GM21737 (cell line): Measurements from ENCODE around the gene MASTL.
"Not testable (repeated sequence)": the region's sequence is repeated elsewhere in the genome, so short reads cannot be mapped to it uniquely, and the experiment has no call there.

ENCODE experiments used
- ATAC-seq: cut with Tn5 transposase; IDR thresholded peaks from one replicate; pipeline ENCODE4 v1.9.1; 2021; ENCODE audit warnings: mild to moderate bottlenecking, moderate library complexity; ENCODE audit not compliant: unreplicated experiment

The MASTL gene

GRCh38 chr10:27155066-27155754 is at the start of gene MASTL:
TSS of gene MASTL (plus strand) at chr10:27155352. CDS start at chr10:27155427, 75 bp downstream.
- ATAC-seq = peak; percentile 82

- ATAC-seq = no peak
Observed at GRCh38 chr10:27108165-27108564, 47.0 kb upstream of the MASTL start.

- ATAC-seq = no peak
Observed at GRCh38 chr10:27134371-27134770, 20.8 kb upstream of the MASTL start.

- ATAC-seq = no peak
Observed at GRCh38 chr10:27138277-27138676, 16.9 kb upstream of the MASTL start.

- no peak for ATAC-seq
Observed at GRCh38 chr10:27143686-27144085, 11.5 kb upstream of the MASTL start.

GRCh38 chr10:27145937-27146336 is 9.2 kb upstream of the MASTL start:
- ATAC-seq = no peak

- no peak for ATAC-seq
Observed at GRCh38 chr10:27147701-27148100, 7.5 kb upstream of the MASTL start.

GRCh38 chr10:27150261-27150660 is 4.9 kb upstream of the MASTL start:
- ATAC-seq = no peak

GRCh38 chr10:27152687-27153086 is 2.5 kb upstream of the MASTL start:
- ATAC-seq = no peak

- no peak for ATAC-seq
Observed at GRCh38 chr10:27153329-27153728, 1.8 kb upstream of the MASTL start.

GRCh38 chr10:27153845-27154193 is 1.3 kb upstream of the MASTL start:
- no peak for ATAC-seq

GRCh38 chr10:27156566-27156965 is 1.4 kb downstream of the MASTL start:
- ATAC-seq = not testable (repeated sequence)

- no peak for ATAC-seq
Observed at GRCh38 chr10:27157150-27157549, 2.0 kb downstream of the MASTL start.

GRCh38 chr10:27158421-27158820 is 3.3 kb downstream of the MASTL start:
- no peak for ATAC-seq

- ATAC-seq = no peak
Observed at GRCh38 chr10:27169849-27170248, 14.7 kb downstream of the MASTL start.

GRCh38 chr10:27188259-27188658 is 33.1 kb downstream of the MASTL start:
- no peak for ATAC-seq

- no peak for ATAC-seq
Observed at GRCh38 chr10:27188897-27189296, 33.7 kb downstream of the MASTL start.

GRCh38 chr10:27190508-27190907 is 35.4 kb downstream of the MASTL start:
- no peak for ATAC-seq

- ATAC-seq = no peak
Observed at GRCh38 chr10:27192284-27192683, 37.1 kb downstream of the MASTL start.

GRCh38 chr10:27197980-27198620 is 42.9 kb downstream of the MASTL start:
- no peak for ATAC-seq

GRCh38 chr10:27203806-27204205 is 48.7 kb downstream of the MASTL start:
- ATAC-seq = no peak

- no peak for ATAC-seq
Observed at GRCh38 chr10:27207350-27207749, 52.2 kb downstream of the MASTL start.

GRCh38 chr10:27223964-27224363 is 68.8 kb downstream of the MASTL start:
- ATAC-seq = no peak
